ENCODE measurements around the gene NDUFS8. TPM values are rescaled to one million over a fixed set of nuclear protein-coding genes. Genes with fewer than 3 reads are reported as not detected.

Gene NDUFS8
- total and polyA plus RNA-seq, 2 of the 13 experiments (the other 11 are each of a cell fraction or from before 2014, with no cell fraction given), result 96.7 to 158 TPM

DNA sequence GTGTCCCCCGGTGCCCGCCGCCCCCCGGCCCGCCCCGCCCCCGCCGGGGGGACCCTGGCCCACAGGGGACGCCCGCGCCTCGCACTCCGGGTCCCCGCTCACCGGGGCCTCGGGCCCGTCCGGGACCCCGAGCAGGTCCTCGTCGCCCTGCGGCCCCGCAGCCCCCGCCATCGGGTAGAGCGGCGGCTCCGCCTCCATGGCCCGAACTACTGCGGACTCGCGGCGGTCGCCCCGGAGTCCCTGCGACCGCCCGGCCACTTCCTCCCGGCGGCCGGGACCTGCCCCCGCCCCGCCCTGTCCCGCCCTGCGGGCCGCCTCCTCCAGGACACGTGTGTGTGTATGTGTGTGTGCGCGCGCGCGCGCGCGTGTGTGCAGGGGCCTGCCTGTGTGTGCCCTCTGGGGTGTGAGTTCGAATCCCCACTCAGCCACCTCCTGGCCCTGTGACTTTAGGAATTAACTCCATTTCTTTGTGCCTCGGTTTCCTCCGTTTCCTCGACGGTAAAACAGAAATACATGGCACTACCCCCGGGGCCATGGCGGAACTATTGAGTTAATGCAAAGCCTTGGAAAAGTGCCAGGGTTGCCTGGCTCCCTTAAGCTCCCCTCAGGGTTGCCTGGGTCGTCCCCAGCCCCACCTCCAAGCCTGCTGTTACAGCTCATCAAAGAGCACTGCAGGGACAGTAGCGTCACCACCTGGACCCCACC lies 26.5 kb upstream of the NDUFS8 start, which contains the start of gene UNC93B1 (continued):
- no peak for TF ChIP-seq MBNL3 (CRISPR knock-in tag; conservative IDR thresholded peaks at IDR 0.05)
- no peak for TF ChIP-seq MTF1 (CRISPR knock-in tag; IDR thresholded peaks at IDR 0.05)
- TF ChIP-seq, protein P1, sequence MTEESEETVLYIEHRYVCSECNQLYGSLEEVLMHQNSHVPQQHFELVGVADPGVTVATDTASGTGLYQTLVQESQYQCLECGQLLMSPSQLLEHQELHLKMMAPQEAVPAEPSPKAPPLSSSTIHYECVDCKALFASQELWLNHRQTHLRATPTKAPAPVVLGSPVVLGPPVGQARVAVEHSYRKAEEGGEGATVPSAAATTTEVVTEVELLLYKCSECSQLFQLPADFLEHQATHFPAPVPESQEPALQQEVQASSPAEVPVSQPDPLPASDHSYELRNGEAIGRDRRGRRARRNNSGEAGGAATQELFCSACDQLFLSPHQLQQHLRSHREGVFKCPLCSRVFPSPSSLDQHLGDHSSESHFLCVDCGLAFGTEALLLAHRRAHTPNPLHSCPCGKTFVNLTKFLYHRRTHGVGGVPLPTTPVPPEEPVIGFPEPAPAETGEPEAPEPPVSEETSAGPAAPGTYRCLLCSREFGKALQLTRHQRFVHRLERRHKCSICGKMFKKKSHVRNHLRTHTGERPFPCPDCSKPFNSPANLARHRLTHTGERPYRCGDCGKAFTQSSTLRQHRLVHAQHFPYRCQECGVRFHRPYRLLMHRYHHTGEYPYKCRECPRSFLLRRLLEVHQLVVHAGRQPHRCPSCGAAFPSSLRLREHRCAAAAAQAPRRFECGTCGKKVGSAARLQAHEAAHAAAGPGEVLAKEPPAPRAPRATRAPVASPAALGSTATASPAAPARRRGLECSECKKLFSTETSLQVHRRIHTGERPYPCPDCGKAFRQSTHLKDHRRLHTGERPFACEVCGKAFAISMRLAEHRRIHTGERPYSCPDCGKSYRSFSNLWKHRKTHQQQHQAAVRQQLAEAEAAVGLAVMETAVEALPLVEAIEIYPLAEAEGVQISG (CRISPR knock-in tag; IDR thresholded peaks at IDR 0.05), result 0 out of 2 replicates have a peak, but pooled peaks have one; percentile 28
- TF ChIP-seq, protein P2, sequence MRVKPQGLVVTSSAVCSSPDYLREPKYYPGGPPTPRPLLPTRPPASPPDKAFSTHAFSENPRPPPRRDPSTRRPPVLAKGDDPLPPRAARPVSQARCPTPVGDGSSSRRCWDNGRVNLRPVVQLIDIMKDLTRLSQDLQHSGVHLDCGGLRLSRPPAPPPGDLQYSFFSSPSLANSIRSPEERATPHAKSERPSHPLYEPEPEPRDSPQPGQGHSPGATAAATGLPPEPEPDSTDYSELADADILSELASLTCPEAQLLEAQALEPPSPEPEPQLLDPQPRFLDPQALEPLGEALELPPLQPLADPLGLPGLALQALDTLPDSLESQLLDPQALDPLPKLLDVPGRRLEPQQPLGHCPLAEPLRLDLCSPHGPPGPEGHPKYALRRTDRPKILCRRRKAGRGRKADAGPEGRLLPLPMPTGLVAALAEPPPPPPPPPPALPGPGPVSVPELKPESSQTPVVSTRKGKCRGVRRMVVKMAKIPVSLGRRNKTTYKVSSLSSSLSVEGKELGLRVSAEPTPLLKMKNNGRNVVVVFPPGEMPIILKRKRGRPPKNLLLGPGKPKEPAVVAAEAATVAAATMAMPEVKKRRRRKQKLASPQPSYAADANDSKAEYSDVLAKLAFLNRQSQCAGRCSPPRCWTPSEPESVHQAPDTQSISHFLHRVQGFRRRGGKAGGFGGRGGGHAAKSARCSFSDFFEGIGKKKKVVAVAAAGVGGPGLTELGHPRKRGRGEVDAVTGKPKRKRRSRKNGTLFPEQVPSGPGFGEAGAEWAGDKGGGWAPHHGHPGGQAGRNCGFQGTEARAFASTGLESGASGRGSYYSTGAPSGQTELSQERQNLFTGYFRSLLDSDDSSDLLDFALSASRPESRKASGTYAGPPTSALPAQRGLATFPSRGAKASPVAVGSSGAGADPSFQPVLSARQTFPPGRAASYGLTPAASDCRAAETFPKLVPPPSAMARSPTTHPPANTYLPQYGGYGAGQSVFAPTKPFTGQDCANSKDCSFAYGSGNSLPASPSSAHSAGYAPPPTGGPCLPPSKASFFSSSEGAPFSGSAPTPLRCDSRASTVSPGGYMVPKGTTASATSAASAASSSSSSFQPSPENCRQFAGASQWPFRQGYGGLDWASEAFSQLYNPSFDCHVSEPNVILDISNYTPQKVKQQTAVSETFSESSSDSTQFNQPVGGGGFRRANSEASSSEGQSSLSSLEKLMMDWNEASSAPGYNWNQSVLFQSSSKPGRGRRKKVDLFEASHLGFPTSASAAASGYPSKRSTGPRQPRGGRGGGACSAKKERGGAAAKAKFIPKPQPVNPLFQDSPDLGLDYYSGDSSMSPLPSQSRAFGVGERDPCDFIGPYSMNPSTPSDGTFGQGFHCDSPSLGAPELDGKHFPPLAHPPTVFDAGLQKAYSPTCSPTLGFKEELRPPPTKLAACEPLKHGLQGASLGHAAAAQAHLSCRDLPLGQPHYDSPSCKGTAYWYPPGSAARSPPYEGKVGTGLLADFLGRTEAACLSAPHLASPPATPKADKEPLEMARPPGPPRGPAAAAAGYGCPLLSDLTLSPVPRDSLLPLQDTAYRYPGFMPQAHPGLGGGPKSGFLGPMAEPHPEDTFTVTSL (CRISPR knock-in tag; IDR thresholded peaks at IDR 0.05; ENCODE audit: borderline replicate concordance), result 0 out of 2 replicates have a peak, but pooled peaks have one; percentile 14
- peak; percentile 62; the same call in 1 of the 2 replicates for TF ChIP-seq CCDC6 (CRISPR knock-in tag; IDR thresholded peaks at IDR 0.05)
- no peak for TF ChIP-seq POLR2AphosphoS2 (IDR thresholded peaks at IDR 0.05; ENCODE audit: low read depth, low read length)
- TF ChIP-seq, protein P3, sequence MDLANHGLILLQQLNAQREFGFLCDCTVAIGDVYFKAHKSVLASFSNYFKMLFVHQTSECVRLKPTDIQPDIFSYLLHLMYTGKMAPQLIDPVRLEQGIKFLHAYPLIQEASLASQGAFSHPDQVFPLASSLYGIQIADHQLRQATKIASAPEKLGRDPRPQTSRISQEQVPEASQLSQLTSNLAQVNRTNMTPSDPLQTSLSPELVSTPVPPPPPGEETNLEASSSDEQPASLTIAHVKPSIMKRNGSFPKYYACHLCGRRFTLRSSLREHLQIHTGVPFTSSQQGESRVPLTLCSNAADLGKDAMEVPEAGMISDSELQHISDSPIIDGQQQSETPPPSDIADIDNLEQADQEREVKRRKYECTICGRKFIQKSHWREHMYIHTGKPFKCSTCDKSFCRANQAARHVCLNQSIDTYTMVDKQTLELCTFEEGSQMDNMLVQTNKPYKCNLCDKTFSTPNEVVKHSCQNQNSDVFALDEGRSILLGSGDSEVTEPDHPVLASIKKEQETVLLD (CRISPR knock-in tag; IDR thresholded peaks at IDR 0.05; ENCODE audit: low read depth), result no peak
- TF ChIP-seq MED1 (CRISPR knock-in tag; IDR thresholded peaks at IDR 0.05), result peak; percentile 37; the same call in 1 of the 2 replicates
- TF ChIP-seq ZNF564 (CRISPR knock-in tag; IDR thresholded peaks at IDR 0.05), result no peak
- no peak for TF ChIP-seq FOSL2 (CRISPR knock-in tag; IDR thresholded peaks at IDR 0.05)
- TF ChIP-seq SKI (IDR thresholded peaks at IDR 0.05; ENCODE audit: partially characterized antibody), result no peak
- no peak for TF ChIP-seq MTERF4 (CRISPR knock-in tag; IDR thresholded peaks at IDR 0.05)
- TF ChIP-seq ZNF616 (CRISPR knock-in tag; IDR thresholded peaks at IDR 0.05; ENCODE audit: low read depth), result no peak
- TF ChIP-seq BHLHE40 (IDR thresholded peaks at IDR 0.05; ENCODE audit: low read length), result no peak
- TF ChIP-seq RBM39 (IDR thresholded peaks at IDR 0.05; ENCODE audit: low read depth, low read length, poor library complexity, severe bottlenecking), result no peak
- TF ChIP-seq PLRG1 (conservative IDR thresholded peaks at IDR 0.05), result no peak
- TF ChIP-seq ZNF180 (CRISPR knock-in tag; IDR thresholded peaks at IDR 0.05; ENCODE audit: borderline replicate concordance, low read depth), result no peak
- TF ChIP-seq SOX13 (IDR thresholded peaks at IDR 0.05), result no peak
- TF ChIP-seq SOX13 (CRISPR knock-in tag; conservative IDR thresholded peaks at IDR 0.05 in 1 of 2, IDR thresholded peaks at IDR 0.05 in 1 of 2), result 0 out of 4 replicates have a peak, but pooled peaks of 1 of the 2 experiments have one; percentile 13
